Mucosa of descending colon (tissue), 3 donors: ENCODE measurements around the gene NHSL2. TPM values are rescaled to one million over a fixed set of nuclear protein-coding genes. Genes with fewer than 3 reads are reported as not detected.

ENCODE experiments used
- ATAC-seq: fragments of 200-7000 bp; cut with Tn5 transposase; one replicate; pipeline ENCODE4 v1.9.1; 2020; ENCODE audit warnings: mild to moderate bottlenecking, moderate library complexity
- DNase-seq, 3 donors: peaks; one replicate each; pipeline ENCODE4 v3.0.0-alpha.2; 2020
- H3K36me3 ChIP-seq: fragments of 200-600 bp; one replicate; pipeline ENCODE4 v1.8.0; 2021; ENCODE audit warnings: low read depth, mild to moderate bottlenecking
- H3K4me1 ChIP-seq: fragments of 200-600 bp; one replicate; pipeline ENCODE4 v1.8.0; 2021; ENCODE audit warnings: low read depth, mild to moderate bottlenecking
- H3K4me3 ChIP-seq: fragments of 200-600 bp; one replicate; pipeline ENCODE4 v1.8.0; 2021; ENCODE audit warnings: mild to moderate bottlenecking
- H3K9me3 ChIP-seq: fragments of 200-600 bp; one replicate; pipeline ENCODE4 v1.8.0; 2021; ENCODE audit warnings: mild to moderate bottlenecking
- CTCF ChIP-seq: fragments of 200-600 bp; IDR thresholded peaks from one replicate; pipeline ENCODE4 v1.8.0; 2022; ENCODE audit warnings: antibody characterized with exemption, mild to moderate bottlenecking
- intact Hi-C, 2 donors: fragments of 100-400 bp; cut with DNase I in 1 of 2; cut with micrococcal nuclease in 1 of 2; formaldehyde crosslinking; loops; one replicate each; pipeline versions ENCODE4 v1.11.0 to v1.11.1; 2022; cut with DNase I, micrococcal nuclease
- total RNA-seq, 3 donors: library from RNA; stranded (reverse); fragmentation: NEBNext Ultra II Directional in 2 of 3; extraction: Animal tissue kit (Norgen Biotek cat#: 25700) in 2 of 3; gene quantifications; one replicate each; pipeline versions ENCODE4 v1.2.1 to v1.2.4, GENCODE V29; 2021 to 2023
- donor health status: DM: no; HTN: no; CAD: no; lungs with moderate emphysema.
- donor health status: DM: no; HTN: no; CAD: no.
- donor health status: DM: no; HTN: yes; CAD: no.

Gene NHSL2
- total RNA-seq, 3 donors from 2014 or later, result 1.2 to 11.8 (median 4.8) TPM

DNA sequence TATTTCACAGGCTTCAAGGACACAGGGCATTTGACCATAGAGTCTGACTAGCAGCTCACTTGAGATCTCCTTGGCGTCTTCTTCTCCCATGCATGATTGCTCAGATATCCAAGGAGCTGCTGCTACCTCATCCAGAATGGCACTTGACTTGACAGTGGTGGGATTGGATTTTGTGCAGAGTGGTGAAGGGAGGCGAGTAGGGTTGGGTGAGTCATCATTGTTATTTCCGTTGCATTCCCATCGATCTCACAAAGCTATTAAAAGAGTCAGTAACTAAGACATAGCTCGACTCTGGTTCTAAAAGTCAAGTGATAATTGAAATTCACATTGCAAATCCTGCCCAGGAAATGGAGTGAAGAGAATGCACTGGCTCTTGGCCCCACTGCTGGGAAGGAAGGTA is 27.7 kb downstream of the NHSL2 start:
- TF ChIP-seq CTCF, result no peak
- H3K4me3 ChIP-seq, result no peak overlapping the region
- ATAC-seq (no peak), DNase-seq (no peak)
- no peaks in the 10 kb centered on the region for H3K4me1 ChIP-seq
- H3K36me3 ChIP-seq, result no peaks in the 10 kb centered on the region
- H3K9me3 ChIP-seq, result no peaks in the 10 kb centered on the region
- intact Hi-C loops, result no loop called here

GRCh38 chrX:71941145-71941544 is 30.5 kb downstream of the NHSL2 start:
- DNase-seq, result no peak
- no peak for TF ChIP-seq CTCF
- intact Hi-C loops, result no loop called here
- no peak overlapping the region for H3K4me3 ChIP-seq
- H3K36me3 ChIP-seq, result no peaks in the 10 kb centered on the region
- H3K9me3 ChIP-seq, result no peaks in the 10 kb centered on the region
- H3K4me1 ChIP-seq, result no peaks in the 10 kb centered on the region
- no peak for ATAC-seq

DNA sequence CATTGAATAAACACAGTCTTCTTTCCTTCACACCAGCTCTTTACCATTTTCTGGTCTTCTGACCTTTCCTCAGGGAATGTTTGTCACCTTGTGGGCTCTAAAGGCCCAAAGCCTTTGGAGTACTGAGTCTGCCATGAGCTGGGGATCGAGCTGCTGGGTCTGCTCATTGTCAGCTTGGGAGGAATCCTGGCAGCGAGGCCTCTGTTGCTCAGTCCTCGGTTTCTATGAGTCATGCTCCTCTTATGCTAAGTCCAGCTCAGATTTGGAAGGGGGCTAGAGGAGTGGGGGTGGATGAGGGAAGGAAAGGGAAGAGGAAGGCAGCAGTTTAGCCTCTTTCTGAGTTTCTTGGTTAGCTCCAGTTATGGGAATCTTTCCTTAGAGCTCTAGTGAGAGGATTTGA is 31.1 kb downstream of the NHSL2 start:
- Histone ChIP-seq H3K9me3 (no peaks in the 10 kb centered on the region), H3K4me3 (no peak overlapping the region), H3K4me1 (no peaks in the 10 kb centered on the region), H3K36me3 (no peaks in the 10 kb centered on the region)
- ATAC-seq, result peak; percentile 38
- TF ChIP-seq CTCF, result no peak
- intact Hi-C loops, result no loop called here
- peak in 1 of 3 donors; percentile 3 for DNase-seq

- no peak overlapping the region for H3K4me3 ChIP-seq
- intact Hi-C loops, result no loop called here
- no peaks in the 10 kb centered on the region for H3K36me3 ChIP-seq
- no peak for TF ChIP-seq CTCF
- no peak for ATAC-seq
- H3K4me1 ChIP-seq, result no peaks in the 10 kb centered on the region
- no peaks in the 10 kb centered on the region for H3K9me3 ChIP-seq
- DNase-seq, result no peak
These were observed 33.7 kb downstream of the NHSL2 start for GRCh38 chrX:71944369-71944768.

GRCh38 chrX:71945237-71945805 is 34.7 kb downstream of the NHSL2 start:
- no peak overlapping the region for H3K4me3 ChIP-seq
- TF ChIP-seq CTCF, result no peak
- no peaks in the 10 kb centered on the region for H3K36me3 ChIP-seq
- intact Hi-C loops, result no loop called here
- no peaks in the 10 kb centered on the region for H3K4me1 ChIP-seq
- no peaks in the 10 kb centered on the region for H3K9me3 ChIP-seq
- ATAC-seq (no peak), DNase-seq (no peak)

GRCh38 chrX:71949363-71949762 is 38.7 kb downstream of the NHSL2 start:
- DNase-seq, result no peak
- intact Hi-C loops, result no loop called here
- Histone ChIP-seq H3K36me3 (no peaks in the 10 kb centered on the region), H3K4me3 (no peak overlapping the region), H3K4me1 (no peaks in the 10 kb centered on the region), H3K9me3 (no peaks in the 10 kb centered on the region)
- no peak for ATAC-seq
- no peak for TF ChIP-seq CTCF
